Prostate gland (tissue), 2 donors: ENCODE measurements around the gene SLC25A29.

Experiments
- CTCF ChIP-seq, 4 experiments: fragments of 200-600 bp in 2 of 4; fragments of 450-650 bp in 2 of 4; sonication (generic) in 2 of 4; IDR thresholded peaks; 1 replicate in 3 of 4; 2 replicates in 1 of 4; pipeline ENCODE4 v1.5.1; 2016 to 2019; ENCODE audit warnings: antibody characterized with exemption in 4 of 4, mild to moderate bottlenecking in 2 of 4, moderate library complexity in 2 of 4
- POLR2A ChIP-seq: fragments of 450-650 bp; IDR thresholded peaks from one replicate; pipeline ENCODE4 v1.6.1; 2016; ENCODE audit warnings: antibody characterized with exemption, mild to moderate bottlenecking
- POLR2AphosphoS5 ChIP-seq: sonication (generic); formaldehyde crosslinking; IDR thresholded peaks from one replicate; pipeline ENCODE4 v1.6.1; 2017; ENCODE audit warnings: antibody characterized with exemption

GRCh38 chr14:100342195-100342594, 36.0 kb upstream of the SLC25A29 start:
- TF ChIP-seq CTCF (IDR thresholded peaks at IDR 0.05) (no peak), POLR2A (no peak), POLR2AphosphoS5 (no peak)
